Measurements from ENCODE around the gene CD19. TPM values are rescaled to one million over a fixed set of nuclear protein-coding genes. Genes with fewer than 3 reads are reported as not detected.

The CD19 gene
- total and polyA plus RNA-seq, 12 donors: 0.26 to 1.8 (median 0.46) TPM; not detected in 2

DNA sequence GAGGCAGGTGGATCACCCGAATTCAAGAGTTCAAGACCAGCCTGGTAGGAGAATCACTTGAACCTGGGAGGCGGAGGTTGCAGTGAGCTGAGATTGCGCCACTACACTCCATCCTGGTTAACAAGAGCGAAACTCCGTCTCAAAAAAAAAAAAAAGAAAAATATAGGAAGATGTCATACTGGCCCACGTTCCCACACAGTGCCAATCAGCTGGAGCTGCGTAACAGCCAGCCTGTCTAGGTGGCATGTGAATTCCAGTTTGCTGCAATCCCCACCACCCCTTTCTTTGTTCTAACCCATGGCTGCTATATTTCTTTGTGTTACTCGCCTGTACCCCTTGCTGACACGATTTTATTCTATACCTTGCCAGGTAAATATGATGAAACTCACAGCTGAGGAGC, 26.4 kb downstream of the CD19 start:
- intact Hi-C loops (cut with DNase I): no loop called here
- DNase-seq: no peak
- peaks cover 0 to 75% of the 10 kb centered on the region in 2 donors for H3K36me3 ChIP-seq (replicated peaks in 1 of 2)
- H3K9me3 ChIP-seq (replicated peaks in 1 of 3): no peaks in the 10 kb centered on the region
- no peak overlapping the region for H3K4me3 ChIP-seq
- no peak overlapping the region for H3K27ac ChIP-seq
- H3K4me1 ChIP-seq (replicated peaks in 1 of 2): no peaks in the 10 kb centered on the region
- no peaks in the 10 kb centered on the region for H3K27me3 ChIP-seq
- 93 to 95% (median 94%) methylated on average over 8 to 9 of the region's 9 CpGs for WGBS, 4 donors
- TF ChIP-seq POLR2A (IDR thresholded peaks at IDR 0.05): no peak
- no peak for TF ChIP-seq CTCF (IDR thresholded peaks at IDR 0.05)

DNA sequence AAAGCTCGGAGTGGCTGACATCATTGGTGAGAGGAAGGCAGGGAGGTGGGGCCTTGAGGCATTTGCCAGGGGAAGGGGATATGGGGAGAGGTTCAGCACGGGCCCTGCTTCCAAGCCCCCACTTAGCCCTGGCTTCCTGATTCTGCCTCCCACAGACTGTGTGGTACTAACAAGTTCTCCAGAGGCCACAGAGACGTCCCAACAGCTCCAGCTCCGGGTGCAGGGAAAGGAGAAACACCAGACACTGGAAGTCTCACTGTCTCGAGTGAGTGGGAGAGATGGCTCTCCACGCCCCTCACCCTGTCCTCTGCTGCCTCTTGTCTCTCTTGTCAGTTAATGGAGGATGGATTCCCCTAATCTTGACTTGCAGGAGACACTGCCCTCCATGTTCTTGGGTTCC, 27.1 kb downstream of the CD19 start:
- Histone ChIP-seq H3K27ac (no peak overlapping the region), H3K4me3 (no peak overlapping the region), H3K27me3 (no peaks in the 10 kb centered on the region), H3K4me1 (replicated peaks in 1 of 2) (no peaks in the 10 kb centered on the region), H3K36me3 (replicated peaks in 1 of 2) (peaks cover 0 to 77% of the 10 kb centered on the region in 2 donors), H3K9me3 (replicated peaks in 1 of 3) (no peaks in the 10 kb centered on the region)
- no peak for DNase-seq
- no peak for TF ChIP-seq CTCF (IDR thresholded peaks at IDR 0.05)
- no peak for TF ChIP-seq POLR2A (IDR thresholded peaks at IDR 0.05)
- intact Hi-C loops (cut with DNase I): no loop called here
- WGBS, 4 donors: 85 to 100% (median 93%) methylated on average over 2 to 6 of the region's 6 CpGs

GRCh38 chr16:28964072-28964471, 32.3 kb downstream of the CD19 start:
- Histone ChIP-seq H3K4me1 (replicated peaks in 1 of 2) (no peaks in the 10 kb centered on the region), H3K4me3 (no peak overlapping the region), H3K27ac (no peak overlapping the region), H3K36me3 (replicated peaks in 1 of 2) (peaks cover 0 to 47% of the 10 kb centered on the region in 2 donors), H3K9me3 (replicated peaks in 1 of 3) (no peaks in the 10 kb centered on the region), H3K27me3 (no peaks in the 10 kb centered on the region)
- no peak for TF ChIP-seq POLR2A (IDR thresholded peaks at IDR 0.05)
- no peak for TF ChIP-seq CTCF (IDR thresholded peaks at IDR 0.05)
- intact Hi-C loops (cut with DNase I): no loop called here
- DNase-seq: no peak
- 84 to 94% (median 94%) methylated on average over 3 of the region's 3 CpGs for WGBS, 4 donors

DNA sequence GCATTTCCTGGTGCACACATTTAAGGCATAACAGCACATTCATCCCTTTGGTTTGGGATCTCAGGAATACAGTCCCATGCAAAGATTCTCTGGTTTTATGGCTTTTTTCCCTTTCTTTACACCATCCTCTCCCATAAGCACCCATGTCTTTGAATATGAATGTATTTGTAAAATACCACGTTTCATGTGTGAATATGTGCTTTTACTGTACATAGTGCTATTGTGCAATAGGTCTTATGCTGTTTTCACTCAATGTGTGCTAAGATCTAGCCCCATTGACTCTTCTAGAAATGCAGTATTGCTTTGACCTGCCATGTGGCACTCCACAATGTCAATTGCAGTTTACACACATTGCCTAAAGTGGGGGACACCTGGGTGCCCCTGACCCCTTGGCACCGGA, 32.7 kb downstream of the CD19 start:
- WGBS, 4 donors: 86 to 100% (median 92%) methylated on average over 2 of the region's 2 CpGs

More for the DNA sequence above, 32.7 kb downstream of the CD19 start:
- intact Hi-C loops (cut with DNase I): no loop called here
- TF ChIP-seq POLR2A (IDR thresholded peaks at IDR 0.05) (no peak), CTCF (IDR thresholded peaks at IDR 0.05) (no peak)
- no peaks in the 10 kb centered on the region for H3K27me3 ChIP-seq
- no peak for DNase-seq
- H3K36me3 ChIP-seq (replicated peaks in 1 of 2): peaks cover 0 to 45% of the 10 kb centered on the region in 2 donors
- H3K9me3 ChIP-seq (replicated peaks in 1 of 3): no peaks in the 10 kb centered on the region
- no peak overlapping the region for H3K27ac ChIP-seq
- H3K4me3 ChIP-seq: no peak overlapping the region
- no peaks in the 10 kb centered on the region for H3K4me1 ChIP-seq (replicated peaks in 1 of 2)

All from adrenal gland (tissue), 12 donors.